H1 (cell line): ENCODE results near the gene CD247. TPM values are rescaled to one million over a fixed set of nuclear protein-coding genes. Genes with fewer than 3 reads are reported as not detected.

Experiments used
- CTCF ChIA-PET: fragments of 300-600 bp; sonication (Branson Sonifier 250); formaldehyde crosslinking; loops from one replicate; lab custom pipeline; 2021; ENCODE audit not compliant: partially characterized antibody; lab: Charles Lee
- POLR2A ChIA-PET: fragments of 300-600 bp; sonication (Branson Sonifier 250); formaldehyde crosslinking; loops from one replicate; lab custom pipeline; 2021; ENCODE audit warnings: inconsistent platforms; ENCODE audit not compliant: partially characterized antibody; lab: Charles Lee
- DNase-seq, 2 experiments: peaks; one replicate each; pipeline versions ENCODE4 v3.0.0 to v3.0.0-alpha.2; 2010 to 2022; ENCODE audit warnings: low spot score in 2 of 2, low read depth in 1 of 2, mixed read lengths in 1 of 2
- FAIRE-seq: peaks from 2 replicates; lab custom pipeline; 2011; peaks lifted over from hg19 to GRCh38; lab: Jason Lieb, UNC
- H2AFZ ChIP-seq: 2 replicates; pipeline ENCODE4 v1.8.1; 2012; ENCODE audit warnings: low read length, inconsistent platforms
- H2AK5ac ChIP-seq: 2 replicates; pipeline ENCODE4 v1.6.1; 2013; ENCODE audit warnings: low read depth, low read length
- H2BK120ac ChIP-seq: replicated peaks from 2 replicates; pipeline ENCODE3; 2013; ENCODE audit warnings: low read depth, low read length, inconsistent platforms
- H2BK12ac ChIP-seq: 2 replicates; pipeline ENCODE4 v1.6.1; 2013; ENCODE audit warnings: low read depth, low read length
- H2BK15ac ChIP-seq: 2 replicates; pipeline ENCODE4 v1.6.1; 2013; ENCODE audit warnings: low read length
- H2BK20ac ChIP-seq: 2 replicates; pipeline ENCODE4 v1.6.1; 2013; ENCODE audit warnings: low read length
- H2BK5ac ChIP-seq: 2 replicates; pipeline ENCODE4 v1.6.1; 2013; ENCODE audit warnings: low read depth, low read length
- H3K14ac ChIP-seq: 2 replicates; pipeline ENCODE4 v1.6.1; 2013; ENCODE audit warnings: inconsistent platforms; ENCODE audit not compliant: insufficient read length
- H3K18ac ChIP-seq: 2 replicates; pipeline ENCODE4 v1.6.1; 2013; ENCODE audit warnings: low read length; ENCODE audit errors: extremely low read depth
- H3K23ac ChIP-seq: 2 replicates; pipeline ENCODE4 v1.6.1; 2013; ENCODE audit warnings: inconsistent platforms; ENCODE audit not compliant: insufficient read length
- H3K23me2 ChIP-seq: 2 replicates; pipeline ENCODE4 v1.6.1; 2013; ENCODE audit warnings: low read depth, low read length
- H3K27ac ChIP-seq: 2 replicates; pipeline ENCODE4 v1.6.1; 2011; ENCODE audit warnings: low read depth, low read length, inconsistent platforms
- H3K27me3 ChIP-seq, 4 experiments: replicated peaks in 1 of 4; 1 replicate in 1 of 4; 2 replicates in 3 of 4; pipeline versions ENCODE4 v1.6.1 to v1.8.1; 2011 to 2013; ENCODE audit warnings: low read length in 3 of 4, mild to moderate bottlenecking in 3 of 4, inconsistent platforms in 2 of 4, mixed read lengths in 2 of 4, moderate library complexity in 1 of 4; ENCODE audit not compliant: control insufficient read depth in 3 of 4, insufficient read depth in 3 of 4; ENCODE audit errors: extremely low read depth in 1 of 4
- H3K36me3 ChIP-seq, 4 experiments: 2 replicates each; pipeline versions ENCODE4 v1.6.1 to v1.8.1; 2011 to 2013; ENCODE audit warnings: mild to moderate bottlenecking in 4 of 4, low read length in 3 of 4, moderate library complexity in 2 of 4, control low read depth in 1 of 4, inconsistent platforms in 1 of 4; ENCODE audit not compliant: insufficient read depth in 4 of 4, control insufficient read depth in 2 of 4
- H3K4ac ChIP-seq: replicated peaks from 2 replicates; pipeline ENCODE3; 2013; ENCODE audit warnings: low read length, low read depth, mixed read lengths, inconsistent platforms; ENCODE audit not compliant: insufficient read length
- H3K4me1 ChIP-seq, 4 experiments: replicated peaks in 1 of 4; 1 replicate in 1 of 4; 2 replicates in 3 of 4; pipeline versions ENCODE4 v1.6.1 to v1.8.1; 2011 to 2013; ENCODE audit warnings: low read length in 3 of 4, inconsistent platforms in 2 of 4, mixed read lengths in 1 of 4; ENCODE audit not compliant: insufficient read depth in 4 of 4, control insufficient read depth in 3 of 4
- H3K4me2 ChIP-seq, 2 experiments: 2 replicates each; pipeline versions ENCODE4 v1.6.1 to v1.8.1; 2011 to 2013; ENCODE audit warnings: low read depth in 2 of 2, low read length in 2 of 2, control low read depth in 1 of 2, inconsistent platforms in 1 of 2, mild to moderate bottlenecking in 1 of 2; ENCODE audit not compliant: insufficient read depth in 1 of 2
- H3K4me3 ChIP-seq, 4 experiments: fragments of 200-600, 300-600 bp in 1 of 4; sonication (generic), shearing (Covaris generic), sonication (Bioruptor Twin) in 1 of 4; 2 replicates each; pipeline versions ENCODE4 v1.5.1 to v1.8.1; 2011 to 2016; ENCODE audit warnings: low read length in 4 of 4, low read depth in 3 of 4, control low read depth in 2 of 4, inconsistent platforms in 2 of 4, mild to moderate bottlenecking in 2 of 4, mixed read lengths in 1 of 4, moderate library complexity in 1 of 4; ENCODE audit not compliant: insufficient read depth in 2 of 4; ENCODE audit errors: extremely low read depth in 1 of 4
- H3K56ac ChIP-seq: replicated peaks from 2 replicates; pipeline ENCODE3; 2013; ENCODE audit warnings: low read depth, mild to moderate bottlenecking, mixed read lengths, low read length, inconsistent platforms; ENCODE audit not compliant: insufficient read length
- H3K79me1 ChIP-seq: 2 replicates; pipeline ENCODE4 v1.6.1; 2013; ENCODE audit warnings: low read depth, low read length, control low read depth
- H3K79me2 ChIP-seq, 2 experiments: 2 replicates each; pipeline versions ENCODE4 v1.6.1 to v1.8.1; 2012 to 2013; ENCODE audit warnings: low read length in 2 of 2, mild to moderate bottlenecking in 2 of 2, inconsistent platforms in 1 of 2; ENCODE audit not compliant: insufficient read depth in 2 of 2, control insufficient read depth in 1 of 2
- H3K9ac ChIP-seq, 4 experiments: replicated peaks in 1 of 4; 1 replicate in 1 of 4; 2 replicates in 3 of 4; pipeline versions ENCODE4 v1.6.1 to v1.8.1; 2011 to 2013; ENCODE audit warnings: low read depth in 3 of 4, low read length in 3 of 4, control low read depth in 2 of 4, mild to moderate bottlenecking in 2 of 4, moderate library complexity in 2 of 4, inconsistent platforms in 1 of 4; ENCODE audit errors: extremely low read depth in 1 of 4
- H3K9me3 ChIP-seq, 2 experiments: 2 replicates each; pipeline versions ENCODE4 v1.6.1 to v1.8.1; 2012 to 2013; ENCODE audit warnings: mild to moderate bottlenecking in 2 of 2, moderate library complexity in 2 of 2, control low read depth in 1 of 2, inconsistent platforms in 1 of 2, low read depth in 1 of 2, low read length in 1 of 2, mixed read lengths in 1 of 2; ENCODE audit not compliant: insufficient read depth in 2 of 2
- H4K20me1 ChIP-seq, 2 experiments: replicated peaks in 1 of 2; 2 replicates each; pipeline versions ENCODE3 to v1.8.1; 2011 to 2013; ENCODE audit warnings: inconsistent platforms in 2 of 2, low read length in 2 of 2, mild to moderate bottlenecking in 1 of 2; ENCODE audit not compliant: insufficient read depth in 2 of 2, control insufficient read depth in 1 of 2
- H4K5ac ChIP-seq: 2 replicates; pipeline ENCODE4 v1.6.1; 2013; ENCODE audit warnings: low read length, low read depth, mixed read lengths, inconsistent platforms; ENCODE audit not compliant: insufficient read length
- H4K8ac ChIP-seq: 2 replicates; pipeline ENCODE4 v1.8.0; 2013; ENCODE audit warnings: mild to moderate bottlenecking, moderate library complexity, low read length, inconsistent platforms; ENCODE audit not compliant: insufficient read depth; ENCODE audit errors: extremely low read depth
- H4K91ac ChIP-seq: replicated peaks from 2 replicates; pipeline ENCODE3; 2013; ENCODE audit warnings: low read length, mixed read lengths, inconsistent platforms; ENCODE audit not compliant: insufficient read length
- BACH1 ChIP-seq: IDR thresholded peaks from 2 replicates; pipeline ENCODE4 v1.6.1; 2012; ENCODE audit warnings: low read length, improper control_type of control experiment
- BCL11A ChIP-seq, 2 experiments: IDR thresholded peaks; one replicate each; pipeline ENCODE4 v1.6.1; 2011; ENCODE audit warnings: low read depth in 2 of 2, low read length in 2 of 2, mild to moderate bottlenecking in 2 of 2
- EGR1 ChIP-seq: IDR thresholded peaks from 2 replicates; pipeline ENCODE4 v1.6.1; 2011; ENCODE audit warnings: low read depth, low read length, borderline replicate concordance
- EZH2 ChIP-seq: fragments of 200-600 bp; sonication (generic); IDR thresholded peaks from 2 replicates; pipeline ENCODE4 v1.7.1; 2012; ENCODE audit warnings: low read depth, mild to moderate bottlenecking, moderate library complexity, low read length, inconsistent platforms; ENCODE audit not compliant: severe bottlenecking
- FOSL1 ChIP-seq: IDR thresholded peaks from 2 replicates; pipeline ENCODE4 v1.6.1; 2011; ENCODE audit warnings: mild to moderate bottlenecking, low read depth, low read length, moderate library complexity; ENCODE audit not compliant: insufficient read depth
- GTF2F1 ChIP-seq: IDR thresholded peaks from 2 replicates; pipeline ENCODE4 v1.6.1; 2012; ENCODE audit warnings: low read depth, low read length, improper control_type of control experiment, borderline replicate concordance
- KDM5A ChIP-seq: fragments of 200-600 bp; IDR thresholded peaks from 2 replicates; pipeline ENCODE4 v1.7.1; 2012; ENCODE audit warnings: mild to moderate bottlenecking, low read length, inconsistent platforms, mixed read lengths
- MAFK ChIP-seq: IDR thresholded peaks from 2 replicates; pipeline ENCODE4 v1.6.1; 2012; ENCODE audit warnings: low read depth, mild to moderate bottlenecking, improper control_type of control experiment, low read length
- SAP30 ChIP-seq: fragments of 300-600 bp; sonication (generic); IDR thresholded peaks from 2 replicates; pipeline ENCODE4 v1.7.1; 2012; ENCODE audit warnings: low read length, moderate library complexity, mild to moderate bottlenecking, inconsistent platforms; ENCODE audit not compliant: insufficient read depth, insufficient replicate concordance
- SIX5 ChIP-seq: IDR thresholded peaks from 2 replicates; pipeline ENCODE4 v1.6.1; 2011; ENCODE audit warnings: mild to moderate bottlenecking, low read depth, low read length
- SP2 ChIP-seq: IDR thresholded peaks from 2 replicates; pipeline ENCODE4 v1.6.1; 2012; ENCODE audit warnings: mild to moderate bottlenecking, low read length, inconsistent platforms
- SP4 ChIP-seq: IDR thresholded peaks from 2 replicates; pipeline ENCODE4 v1.6.1; 2012; ENCODE audit warnings: low read length, inconsistent platforms
- WGBS, 2 experiments: shearing (Covaris generic) in 1 of 2; methylation state at CpG; one replicate each; pipeline versions ENCODE4 v1.1.6 to v1.1.7; 2013 to 2015; ENCODE audit warnings: low lambda C conversion rate in 2 of 2, mixed read lengths in 2 of 2, inconsistent platforms in 1 of 2, low coverage in 1 of 2, missing lambda C conversion rate in 1 of 2; ENCODE audit not compliant: insufficient replicate concordance in 2 of 2, insufficient coverage in 1 of 2, insufficient read length in 1 of 2; ENCODE audit errors: extremely low coverage in 1 of 2, missing lambda C conversion rate in 1 of 2; 5-methylcytosine and 5-hydroxymethylcytosine counted together
- polyA plus RNA-seq, 7 experiments: library from polyadenylated mRNA; depleted of rRNA in 3 of 7; stranded (reverse) in 5 of 7; unstranded in 2 of 7; fragments of >200 nt in 5 of 7; fragments of 200-250 nt in 2 of 7; gene quantifications; 1 replicate in 5 of 7; 2 replicates in 1 of 7; 4 replicates in 1 of 7; pipeline versions ENCODE4 v1.2.1 to v1.2.3, GENCODE V29; 2011 to 2013; ENCODE audit warnings: missing spikeins in 2 of 7, mixed read lengths in 2 of 7
- total RNA-seq: library from RNA; stranded (reverse); fragmentation: NEBNext Ultra II Directional; extraction: Animal tissue kit (Norgen Biotek cat#: 25700); gene quantifications from 2 replicates; pipeline ENCODE4 v1.2.1, GENCODE V29; 2021

CD247 gene
- total and polyA plus RNA-seq, 2 of the 8 experiments (the other 6 are each of a cell fraction or from before 2014, with no cell fraction given) = 2.0 to 2.2 TPM

- Histone ChIP-seq H2BK20ac (no peak overlapping the region), H3K14ac (no peak overlapping the region), H2AK5ac (no peak overlapping the region), H3K9me3 (no peaks in the 10 kb centered on the region), H2BK12ac (no peak overlapping the region), H3K4me1 (no peaks in the 10 kb centered on the region), H3K27ac (no peak overlapping the region), H3K27me3 (no peaks in the 10 kb centered on the region), H4K8ac (no peak overlapping the region), H3K56ac (no peak overlapping the region), H3K9ac (no peak overlapping the region), H2BK15ac (no peak overlapping the region), H3K4ac (no peak overlapping the region), H4K5ac (no peak overlapping the region), H3K79me1 (no peaks in the 10 kb centered on the region), H3K36me3 (peaks cover 0 to 47% (median 17%) of the 10 kb centered on the region in 4 experiments; a peak in 6 of 8 replicates), H4K91ac (no peak overlapping the region), H3K79me2 (no peaks in the 10 kb centered on the region), H3K18ac (no peak overlapping the region), H3K23me2 (no peaks in the 10 kb centered on the region), H2AFZ (no peak overlapping the region), H3K23ac (no peak overlapping the region), H2BK120ac (no peak overlapping the region), H3K4me3 (no peak overlapping the region), H4K20me1 (no peaks in the 10 kb centered on the region), H3K4me2 (no peak overlapping the region), H2BK5ac (no peak overlapping the region)
- no peak for FAIRE-seq
- 89% methylated on average over 7 of the region's 7 CpGs; no CpG with 5 or more reads in 1 of the 2 experiments for WGBS, 2 experiments
- CTCF ChIA-PET = interaction anchor here (0.9 to 1.5 kb wide), 5 partner anchors 10 to 328 kb away, joined by 3 to 5 read pairs (median 3); no protein-coding TSS in a partner anchor
- POLR2A ChIA-PET = interaction anchor here (1.0 kb wide), 1 partner anchor 49 kb away, joined by 3 read pairs; no protein-coding TSS in a partner anchor
- no peak for DNase-seq
- no peak for TF ChIP-seq BACH1
- no peak for TF ChIP-seq SP4
- no peak for TF ChIP-seq GTF2F1
- no peak for TF ChIP-seq EGR1
- no peak for TF ChIP-seq SIX5
- no peak for TF ChIP-seq EZH2
- no peak for TF ChIP-seq SP2
- TF ChIP-seq KDM5A = no peak
- no peak for TF ChIP-seq MAFK
- TF ChIP-seq FOSL1 = no peak
- no peak for TF ChIP-seq BCL11A (IDR thresholded peaks at IDR 0.05; ENCODE audit: low read depth in 2 of 2, low read length in 2 of 2)
- no peak for TF ChIP-seq SAP30
Measured at GRCh38 chr1:167387251-167387910, 130.9 kb downstream of the CD247 start.
